Measurements from ENCODE around the gene FXYD6. TPM values are rescaled to one million over a fixed set of nuclear protein-coding genes. Genes with fewer than 3 reads are reported as not detected.
A peak's percentile ranks its signal among the peaks of the same experiment; 100 is the strongest.

Gene FXYD6
- total RNA-seq, 4 donors from 2014 or later, result 2.9 to 17.7 (median 5.4) TPM

GRCh38 chr11:117817368-117818040 is 59.0 kb downstream of the FXYD6 start:
- H3K36me3 ChIP-seq, result no peaks in the 10 kb centered on the region
- peaks cover 0 to 3% of the 10 kb centered on the region in 2 donors for H3K4me1 ChIP-seq
- intact Hi-C loops (cut with DNase I; ENCODE audit: low total_unique reads), result loop anchor here (5.0 kb wide), 1 partner anchor 390 kb away; no protein-coding TSS in a partner anchor
- H3K4me3 ChIP-seq, result no peak overlapping the region
- in situ Hi-C loops (cut with MboI; ENCODE audit: low sequenced_read_pairs in 4 of 4), result no loop called here
- DNase-seq, result peak; percentile 31 to 62
- no peak for TF ChIP-seq POLR2A (IDR thresholded peaks at IDR 0.05)
- TF ChIP-seq, protein P1, sequence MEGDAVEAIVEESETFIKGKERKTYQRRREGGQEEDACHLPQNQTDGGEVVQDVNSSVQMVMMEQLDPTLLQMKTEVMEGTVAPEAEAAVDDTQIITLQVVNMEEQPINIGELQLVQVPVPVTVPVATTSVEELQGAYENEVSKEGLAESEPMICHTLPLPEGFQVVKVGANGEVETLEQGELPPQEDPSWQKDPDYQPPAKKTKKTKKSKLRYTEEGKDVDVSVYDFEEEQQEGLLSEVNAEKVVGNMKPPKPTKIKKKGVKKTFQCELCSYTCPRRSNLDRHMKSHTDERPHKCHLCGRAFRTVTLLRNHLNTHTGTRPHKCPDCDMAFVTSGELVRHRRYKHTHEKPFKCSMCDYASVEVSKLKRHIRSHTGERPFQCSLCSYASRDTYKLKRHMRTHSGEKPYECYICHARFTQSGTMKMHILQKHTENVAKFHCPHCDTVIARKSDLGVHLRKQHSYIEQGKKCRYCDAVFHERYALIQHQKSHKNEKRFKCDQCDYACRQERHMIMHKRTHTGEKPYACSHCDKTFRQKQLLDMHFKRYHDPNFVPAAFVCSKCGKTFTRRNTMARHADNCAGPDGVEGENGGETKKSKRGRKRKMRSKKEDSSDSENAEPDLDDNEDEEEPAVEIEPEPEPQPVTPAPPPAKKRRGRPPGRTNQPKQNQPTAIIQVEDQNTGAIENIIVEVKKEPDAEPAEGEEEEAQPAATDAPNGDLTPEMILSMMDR (IDR thresholded peaks at IDR 0.05 in 4 of 5, conservative IDR thresholded peaks at IDR 0.05 in 1 of 5), result peak; percentile 84 to 97 (median 91)
- H3K27ac ChIP-seq, result peak overlapping the region in 1 of 4 donors; percentile 18
- H3K9me3 ChIP-seq, result no peaks in the 10 kb centered on the region
- H3K27me3 ChIP-seq, result no peaks in the 10 kb centered on the region
- ATAC-seq, result peak; percentile 64 to 70

- H3K4me3 ChIP-seq, result no peak overlapping the region
- in situ Hi-C loops (cut with MboI; ENCODE audit: low sequenced_read_pairs in 4 of 4), result no loop called here
- no peak for DNase-seq
These were observed 59.6 kb downstream of the FXYD6 start for GRCh38 chr11:117816846-117817367.

GRCh38 chr11:117816151-117816741 is 60.2 kb downstream of the FXYD6 start:
- no peak overlapping the region for H3K27ac ChIP-seq
- H3K4me3 ChIP-seq, result no peak overlapping the region
- intact Hi-C loops (cut with DNase I; ENCODE audit: low total_unique reads), result loop anchor here (5.0 kb wide), 1 partner anchor 389 kb away; no protein-coding TSS in a partner anchor
- H3K4me1 ChIP-seq, result peaks cover 0 to 3% of the 10 kb centered on the region in 2 donors
- in situ Hi-C loops (cut with MboI; ENCODE audit: low sequenced_read_pairs in 4 of 4), result no loop called here
- ATAC-seq (no peak), DNase-seq (no peak)
- H3K36me3 ChIP-seq, result no peaks in the 10 kb centered on the region
- no peak for TF ChIP-seq POLR2A (IDR thresholded peaks at IDR 0.05)
- TF ChIP-seq, protein P1 (IDR thresholded peaks at IDR 0.05 in 4 of 5, conservative IDR thresholded peaks at IDR 0.05 in 1 of 5), result no peak
- H3K9me3 ChIP-seq, result no peaks in the 10 kb centered on the region
- H3K27me3 ChIP-seq, result no peaks in the 10 kb centered on the region

More at GRCh38 chr11:117816846-117817367, 59.6 kb downstream of the FXYD6 start:
- intact Hi-C loops (cut with DNase I; ENCODE audit: low total_unique reads), result loop anchor here (5.0 kb wide), 1 partner anchor 390 kb away; no protein-coding TSS in a partner anchor
- no peaks in the 10 kb centered on the region for H3K36me3 ChIP-seq
- ATAC-seq, result no peak
- no peaks in the 10 kb centered on the region for H3K27me3 ChIP-seq
- peaks cover 0 to 3% of the 10 kb centered on the region in 2 donors for H3K4me1 ChIP-seq
- H3K9me3 ChIP-seq, result no peaks in the 10 kb centered on the region
- no peak overlapping the region for H3K27ac ChIP-seq
- no peak for TF ChIP-seq POLR2A (IDR thresholded peaks at IDR 0.05)
- TF ChIP-seq, protein P1 (IDR thresholded peaks at IDR 0.05 in 4 of 5, conservative IDR thresholded peaks at IDR 0.05 in 1 of 5), result no peak

- in situ Hi-C loops (cut with MboI; ENCODE audit: low sequenced_read_pairs in 4 of 4), result no loop called here
- no peak for TF ChIP-seq POLR2A (IDR thresholded peaks at IDR 0.05)
- TF ChIP-seq, protein P1 (IDR thresholded peaks at IDR 0.05 in 4 of 5, conservative IDR thresholded peaks at IDR 0.05 in 1 of 5), result no peak
- ATAC-seq (no peak), DNase-seq (no peak)
- Histone ChIP-seq H3K27ac (no peak overlapping the region), H3K36me3 (no peaks in the 10 kb centered on the region), H3K9me3 (no peaks in the 10 kb centered on the region), H3K4me1 (peaks cover 0 to 3% of the 10 kb centered on the region in 2 donors), H3K27me3 (no peaks in the 10 kb centered on the region), H3K4me3 (no peak overlapping the region)
- intact Hi-C loops (cut with DNase I; ENCODE audit: low total_unique reads), result loop anchor here (5.0 kb wide), 1 partner anchor 388 kb away; no protein-coding TSS in a partner anchor
These were observed 61.1 kb downstream of the FXYD6 start for GRCh38 chr11:117815262-117815803.

Measured in gastrocnemius medialis (tissue), 4 donors.